SK-N-SH (cell line): ENCODE data around the gene CTSF. TPM values are rescaled to one million over a fixed set of nuclear protein-coding genes. Genes with fewer than 3 reads are reported as not detected.
A peak's percentile ranks its signal among the peaks of the same experiment; 100 is the strongest.

Experiments used
- CTCF ChIA-PET: fragments of 300-600, 350-600 bp; formaldehyde crosslinking; extraction: SDS; loops from one replicate; lab custom pipeline; 2021; lab: Yijun Ruan, JAX
- POLR2A ChIA-PET: fragments of 350-600 bp; sonication (Branson Sonifier 250); formaldehyde crosslinking; extraction: SDS; loops from one replicate; lab custom pipeline; 2020; ENCODE audit warnings: antibody characterized with exemption, inconsistent platforms; lab: Yijun Ruan, JAX
- DNase-seq: peaks from one replicate; pipeline ENCODE4 v3.0.0; 2012
- H2AFZ ChIP-seq: fragments of 200-600 bp; sonication (generic); 2 replicates; pipeline ENCODE4 v1.8.1; 2016; ENCODE audit warnings: antibody characterized with exemption, mild to moderate bottlenecking, low read depth
- H3F3A ChIP-seq: fragments of 200-600 bp; sonication (generic); replicated peaks from 2 replicates; pipeline ENCODE3; 2016; ENCODE audit warnings: antibody characterized with exemption, mild to moderate bottlenecking; ENCODE audit not compliant: insufficient read depth
- H3K27ac ChIP-seq, 2 experiments: fragments of 200-500 bp in 1 of 2; fragments of 200-600 bp in 1 of 2; sonication (Bioruptor generic) in 1 of 2; sonication (generic), shearing (Covaris generic) in 1 of 2; 2 replicates each; pipeline versions ENCODE4 v1.5.1 to v1.6.1; 2014 to 2016; ENCODE audit warnings: low read depth in 2 of 2, inconsistent platforms in 1 of 2, low read length in 1 of 2, mild to moderate bottlenecking in 1 of 2, mixed read lengths in 1 of 2
- H3K27me3 ChIP-seq: fragments of 200-600 bp; sonication (generic), shearing (Covaris generic); 2 replicates; pipeline ENCODE4 v1.6.1; 2016; ENCODE audit warnings: mixed run types; ENCODE audit not compliant: insufficient read depth
- H3K36me3 ChIP-seq, 2 experiments: fragments of 200-500 bp in 1 of 2; fragments of 200-600 bp in 1 of 2; sonication (Bioruptor generic) in 1 of 2; sonication (generic) in 1 of 2; replicated peaks in 1 of 2; 2 replicates each; pipeline versions ENCODE3 to v1.5.1; 2014 to 2016; ENCODE audit warnings: low read length in 1 of 2, mild to moderate bottlenecking in 1 of 2; ENCODE audit not compliant: insufficient read depth in 2 of 2, control insufficient read depth in 1 of 2
- H3K4me1 ChIP-seq, 2 experiments: fragments of 200-500 bp in 1 of 2; fragments of 200-600 bp in 1 of 2; sonication (Bioruptor generic) in 1 of 2; sonication (generic), shearing (Covaris generic) in 1 of 2; 2 replicates each; pipeline versions ENCODE4 v1.5.1 to v1.6.1; 2014 to 2016; ENCODE audit warnings: low read depth in 1 of 2, low read length in 1 of 2, mixed run types in 1 of 2; ENCODE audit not compliant: insufficient read depth in 2 of 2, control insufficient read depth in 1 of 2
- H3K4me2 ChIP-seq: fragments of 200-600 bp; sonication (generic), shearing (Covaris generic); 2 replicates; pipeline ENCODE4 v1.6.1; 2017; ENCODE audit warnings: mixed run types
- H3K4me3 ChIP-seq, 2 experiments: fragments of 200-500 bp in 1 of 2; fragments of 200-600 bp in 1 of 2; sonication (Bioruptor generic) in 1 of 2; sonication (generic), shearing (Covaris generic) in 1 of 2; 2 replicates each; pipeline versions ENCODE4 v1.5.1 to v1.8.1; 2014 to 2016; ENCODE audit warnings: low read depth in 2 of 2, inconsistent platforms in 1 of 2, low read length in 1 of 2, mild to moderate bottlenecking in 1 of 2, mixed read lengths in 1 of 2, moderate library complexity in 1 of 2
- H3K79me2 ChIP-seq: fragments of 200-600 bp; sonication (generic); 2 replicates; pipeline ENCODE4 v1.8.1; 2017; ENCODE audit warnings: mild to moderate bottlenecking; ENCODE audit not compliant: insufficient read depth
- H3K9ac ChIP-seq: fragments of 200-600 bp; sonication (generic); 2 replicates; pipeline ENCODE4 v1.6.1; 2017; ENCODE audit warnings: mixed run types
- H3K9me2 ChIP-seq: fragments of 200-600 bp; sonication (generic); 2 replicates; pipeline ENCODE4 v1.6.1; 2017; ENCODE audit warnings: mixed run types
- H3K9me3 ChIP-seq: fragments of 200-600 bp; sonication (generic); 2 replicates; pipeline ENCODE4 v1.6.1; 2017; ENCODE audit warnings: mixed run types, mild to moderate bottlenecking, moderate library complexity
- H4K20me1 ChIP-seq: fragments of 200-600 bp; sonication (generic); 2 replicates; pipeline ENCODE4 v1.6.1; 2017; ENCODE audit warnings: mild to moderate bottlenecking, mixed run types; ENCODE audit not compliant: insufficient read depth
- CHD2 ChIP-seq: fragments of 150-350 bp; IDR thresholded peaks from 2 replicates; pipeline ENCODE4 v1.6.1; 2018; ENCODE audit warnings: low read length; ENCODE audit not compliant: partially characterized antibody
- ELF1 ChIP-seq: IDR thresholded peaks from 2 replicates; pipeline ENCODE4 v1.4.0; 2012
- FOXJ3 ChIP-seq: sonication (generic); formaldehyde crosslinking; IDR thresholded peaks from 2 replicates; pipeline ENCODE4 v1.5.1; 2020; ENCODE audit warnings: mild to moderate bottlenecking, missing genetic modification reagents
- MEF2A ChIP-seq: IDR thresholded peaks from 2 replicates; pipeline ENCODE4 v1.4.0; 2012; ENCODE audit warnings: low read depth, borderline replicate concordance
- PBX3 ChIP-seq: IDR thresholded peaks from 2 replicates; pipeline ENCODE4; 2012
- RAD21 ChIP-seq: IDR thresholded peaks from 2 replicates; pipeline ENCODE4 v1.6.1; 2012; ENCODE audit warnings: mild to moderate bottlenecking, low read length
- RXRA ChIP-seq: IDR thresholded peaks from 2 replicates; pipeline ENCODE4 v1.4.0; 2012; ENCODE audit warnings: low read depth, mild to moderate bottlenecking, borderline replicate concordance
- SIN3A ChIP-seq: IDR thresholded peaks from 2 replicates; pipeline ENCODE4 v1.6.1; 2012; ENCODE audit warnings: low read depth, mild to moderate bottlenecking, low read length, moderate library complexity, borderline replicate concordance
- TAF1 ChIP-seq: IDR thresholded peaks from 2 replicates; pipeline ENCODE4 v1.6.1; 2012; ENCODE audit warnings: low read depth, mild to moderate bottlenecking, low read length, moderate library complexity, borderline replicate concordance
- USF1 ChIP-seq: IDR thresholded peaks from 2 replicates; pipeline ENCODE4 v1.4.0; 2012; ENCODE audit warnings: low read depth, borderline replicate concordance
- WGBS: methylation state at CpG from one replicate; pipeline ENCODE4 v1.1.6; 2017; ENCODE audit warnings: low lambda C conversion rate; 5-methylcytosine and 5-hydroxymethylcytosine counted together
- polyA plus RNA-seq, 3 experiments: library from polyadenylated mRNA; depleted of rRNA; stranded (reverse); fragments of >200 nt; gene quantifications; 2 replicates each; pipeline ENCODE4 v1.2.3, GENCODE V29; 2012
- TF ChIP-seq, protein P1 (sequence below): IDR thresholded peaks from 2 replicates; pipeline ENCODE4 v1.6.1; 2012; ENCODE audit warnings: mild to moderate bottlenecking, low read depth, low read length, moderate library complexity

Gene CTSF
- polyA plus RNA-seq, 1 of the 3 experiments (the other 2 are of a cell fraction) = 57.2 TPM

GRCh38 chr11:66593303-66593635 lies 24.9 kb upstream of the CTSF start:
- CTCF ChIA-PET = interaction anchor here (0.9 to 3.4 kb wide), 10 partner anchors 8 to 241 kb away, joined by 3 to 21 read pairs (median 5); partner anchors contain the start of genes CTSF and RBM4B
- peak overlapping the region; percentile 98 for H3K4me2 ChIP-seq
- no peak for DNase-seq
- H2AFZ ChIP-seq = peak overlapping the region; percentile 97
- 12% methylated on average over 12 of the region's 12 CpGs for WGBS
- H4K20me1 ChIP-seq = no peaks in the 10 kb centered on the region
- no peak for TF ChIP-seq FOXJ3 (CRISPR knock-in tag)
- TF ChIP-seq USF1 = no peak
- no peak for TF ChIP-seq RAD21
- TF ChIP-seq CHD2 = no peak
- TF ChIP-seq MEF2A = no peak
- 0 out of 2 replicates have a peak, but pooled peaks have one; percentile 17 for TF ChIP-seq SIN3A
- no peak for TF ChIP-seq PBX3
- TF ChIP-seq, protein P1, sequence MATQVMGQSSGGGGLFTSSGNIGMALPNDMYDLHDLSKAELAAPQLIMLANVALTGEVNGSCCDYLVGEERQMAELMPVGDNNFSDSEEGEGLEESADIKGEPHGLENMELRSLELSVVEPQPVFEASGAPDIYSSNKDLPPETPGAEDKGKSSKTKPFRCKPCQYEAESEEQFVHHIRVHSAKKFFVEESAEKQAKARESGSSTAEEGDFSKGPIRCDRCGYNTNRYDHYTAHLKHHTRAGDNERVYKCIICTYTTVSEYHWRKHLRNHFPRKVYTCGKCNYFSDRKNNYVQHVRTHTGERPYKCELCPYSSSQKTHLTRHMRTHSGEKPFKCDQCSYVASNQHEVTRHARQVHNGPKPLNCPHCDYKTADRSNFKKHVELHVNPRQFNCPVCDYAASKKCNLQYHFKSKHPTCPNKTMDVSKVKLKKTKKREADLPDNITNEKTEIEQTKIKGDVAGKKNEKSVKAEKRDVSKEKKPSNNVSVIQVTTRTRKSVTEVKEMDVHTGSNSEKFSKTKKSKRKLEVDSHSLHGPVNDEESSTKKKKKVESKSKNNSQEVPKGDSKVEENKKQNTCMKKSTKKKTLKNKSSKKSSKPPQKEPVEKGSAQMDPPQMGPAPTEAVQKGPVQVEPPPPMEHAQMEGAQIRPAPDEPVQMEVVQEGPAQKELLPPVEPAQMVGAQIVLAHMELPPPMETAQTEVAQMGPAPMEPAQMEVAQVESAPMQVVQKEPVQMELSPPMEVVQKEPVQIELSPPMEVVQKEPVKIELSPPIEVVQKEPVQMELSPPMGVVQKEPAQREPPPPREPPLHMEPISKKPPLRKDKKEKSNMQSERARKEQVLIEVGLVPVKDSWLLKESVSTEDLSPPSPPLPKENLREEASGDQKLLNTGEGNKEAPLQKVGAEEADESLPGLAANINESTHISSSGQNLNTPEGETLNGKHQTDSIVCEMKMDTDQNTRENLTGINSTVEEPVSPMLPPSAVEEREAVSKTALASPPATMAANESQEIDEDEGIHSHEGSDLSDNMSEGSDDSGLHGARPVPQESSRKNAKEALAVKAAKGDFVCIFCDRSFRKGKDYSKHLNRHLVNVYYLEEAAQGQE = no peak
- TF ChIP-seq RXRA = no peak
- TF ChIP-seq TAF1 = peak; percentile 10; the same call in 1 of the 2 replicates
- no peak for TF ChIP-seq ELF1
- TF ChIP-seq, all 33 proteins: peak for 2
- no peaks in the 10 kb centered on the region for H3K36me3 ChIP-seq
- peaks cover 4 to 17% of the 10 kb centered on the region in 2 experiments; a peak in 1 of 4 replicates for H3K4me1 ChIP-seq
- H3K27ac ChIP-seq = peak overlapping the region; percentile 62 to 84; a peak in 3 of 4 replicates
- no peaks in the 10 kb centered on the region for H3K27me3 ChIP-seq
- peak overlapping the region; percentile 85 for H3K9ac ChIP-seq
- peak overlapping the region; percentile 77 to 94 for H3K4me3 ChIP-seq
- H3K79me2 ChIP-seq = peaks cover 18% of the 10 kb centered on the region
- no peaks in the 10 kb centered on the region for H3K9me3 ChIP-seq
- H3F3A ChIP-seq = no peaks in the 10 kb centered on the region
- POLR2A ChIA-PET = interaction anchor here (1.2 to 2.0 kb wide), 4 partner anchors 23 to 45 kb away, joined by 5 to 8 read pairs (median 6); partner anchors contain the start of genes CTSF, RBM14 and RBM4
- no peaks in the 10 kb centered on the region for H3K9me2 ChIP-seq
